ENCODE data around the gene HMG20A.

Gene HMG20A

GRCh38 chr15:77499087-77499760 is 78.5 kb downstream of the HMG20A start:
- no peak for DNase-seq (ENCODE audit: low read depth)

- no peak for DNase-seq (ENCODE audit: low read depth)
Measured at GRCh38 chr15:77500989-77501388, 80.3 kb downstream of the HMG20A start.

GRCh38 chr15:77502379-77503095 is 81.8 kb downstream of the HMG20A start:
- no peak for DNase-seq (ENCODE audit: low read depth)

GRCh38 chr15:77503240-77503639 is 82.6 kb downstream of the HMG20A start:
- DNase-seq (ENCODE audit: low read depth): no peak

GRCh38 chr15:77503764-77504163 is 83.1 kb downstream of the HMG20A start:
- DNase-seq (ENCODE audit: low read depth): no peak

GRCh38 chr15:77504306-77504705 is 83.6 kb downstream of the HMG20A start:
- no peak for DNase-seq (ENCODE audit: low read depth)

GRCh38 chr15:77504871-77505270 is 84.2 kb downstream of the HMG20A start:
- DNase-seq (ENCODE audit: low read depth): no peak

- DNase-seq (ENCODE audit: low read depth): no peak
Measured at GRCh38 chr15:77505556-77505955, 84.9 kb downstream of the HMG20A start.

GRCh38 chr15:77506311-77507142 is 85.8 kb downstream of the HMG20A start:
- no peak for DNase-seq (ENCODE audit: low read depth)

GRCh38 chr15:77507143-77507897 is 86.6 kb downstream of the HMG20A start:
- no peak for DNase-seq (ENCODE audit: low read depth)

- DNase-seq (ENCODE audit: low read depth): no peak
Measured at GRCh38 chr15:77507911-77508310, 87.2 kb downstream of the HMG20A start.

GRCh38 chr15:77508541-77509243 is 88.0 kb downstream of the HMG20A start:
- DNase-seq (ENCODE audit: low read depth): no peak

- DNase-seq (ENCODE audit: low read depth): no peak
Measured at GRCh38 chr15:77510066-77511057, 89.7 kb downstream of the HMG20A start.

- DNase-seq (ENCODE audit: low read depth): no peak
Measured at GRCh38 chr15:77511869-77512268, 91.2 kb downstream of the HMG20A start.

GRCh38 chr15:77513226-77513625 is 92.5 kb downstream of the HMG20A start:
- no peak for DNase-seq (ENCODE audit: low read depth)

GRCh38 chr15:77514641-77515402 is 94.1 kb downstream of the HMG20A start:
- no peak for DNase-seq (ENCODE audit: low read depth)

GRCh38 chr15:77515613-77516012 is 94.9 kb downstream of the HMG20A start:
- no peak for DNase-seq (ENCODE audit: low read depth)

GRCh38 chr15:77516076-77516475 is 95.4 kb downstream of the HMG20A start:
- DNase-seq (ENCODE audit: low read depth): no peak

- DNase-seq (ENCODE audit: low read depth): no peak
Measured at GRCh38 chr15:77516786-77517185, 96.1 kb downstream of the HMG20A start.

Measured in CMK (cell line).